CD4-positive, alpha-beta T cell treated with Interleukin-15 for 4 hours (primary cell): ENCODE results near the gene CD96.

Experiments used
- DNase-seq: peaks from one replicate; pipeline ENCODE4 v3.0.0-alpha.2; 2020; ENCODE audit warnings: low spot score

The CD96 gene

DNA sequence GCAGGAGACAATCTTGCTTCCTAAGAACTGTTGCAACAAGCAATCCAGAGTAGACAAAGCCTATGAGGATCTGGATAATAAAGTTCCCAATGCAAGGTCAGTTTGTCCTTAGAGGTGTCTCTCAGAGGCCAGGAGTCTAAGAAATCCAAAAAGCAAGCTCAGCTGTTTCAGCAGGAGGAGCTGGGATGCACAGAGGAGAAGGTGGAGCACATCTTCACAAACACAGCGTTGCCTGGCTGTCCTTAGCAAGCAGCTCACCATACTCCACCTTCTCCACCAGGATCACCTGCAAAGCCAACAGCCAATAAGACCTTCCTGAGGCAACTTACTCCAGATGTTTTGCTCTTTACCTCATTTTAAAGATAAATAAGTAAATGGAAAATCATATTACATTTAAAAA is 52.8 kb downstream of the CD96 start:
- DNase-seq, result no peak

DNA sequence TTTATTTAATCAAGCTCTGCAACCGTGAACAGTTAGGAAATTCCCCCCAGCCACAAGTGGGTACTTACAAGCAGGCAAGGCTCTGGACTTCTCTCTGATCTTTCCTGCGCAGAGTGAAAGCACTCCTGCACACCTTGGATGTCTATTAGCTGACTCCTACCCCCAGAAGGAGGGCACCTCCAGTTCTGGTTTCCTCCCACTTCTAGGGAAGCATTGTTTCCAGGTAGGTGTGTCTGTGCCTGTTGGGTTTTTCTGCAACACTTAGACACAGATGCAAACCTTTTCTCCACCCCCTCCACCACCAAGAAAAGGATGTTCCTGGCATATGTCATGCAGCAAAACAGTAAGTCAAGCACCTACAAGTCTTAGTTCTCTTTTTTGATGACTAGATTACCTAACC is 53.2 kb downstream of the CD96 start, which contains the start of gene ZBED2:
Gene ZBED2 (minus strand): TSS at position 115 of the 400 bp plus-strand sequence. CDS start 1,145 bp downstream, outside the sequence.
- DNase-seq, result no peak

DNA sequence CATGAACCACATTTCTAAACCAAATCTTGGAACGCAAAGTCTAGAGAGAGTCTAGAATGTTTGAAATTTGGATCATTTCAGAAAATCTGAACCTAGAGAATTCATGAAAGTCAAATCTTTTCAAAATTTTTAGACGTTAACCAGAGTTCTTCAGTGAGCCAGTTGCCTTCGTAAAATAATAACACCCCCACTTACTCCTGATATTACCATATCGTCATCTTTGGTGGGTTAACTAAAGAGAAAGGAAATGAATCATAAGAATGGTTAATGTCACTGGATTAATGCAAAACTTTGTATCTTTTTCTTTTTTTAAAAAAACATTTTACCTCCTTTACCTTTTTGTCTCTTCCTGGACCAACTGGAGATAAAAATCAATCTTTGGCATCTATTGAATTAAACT is 54.3 kb downstream of the CD96 start:
- DNase-seq, result no peak

DNA sequence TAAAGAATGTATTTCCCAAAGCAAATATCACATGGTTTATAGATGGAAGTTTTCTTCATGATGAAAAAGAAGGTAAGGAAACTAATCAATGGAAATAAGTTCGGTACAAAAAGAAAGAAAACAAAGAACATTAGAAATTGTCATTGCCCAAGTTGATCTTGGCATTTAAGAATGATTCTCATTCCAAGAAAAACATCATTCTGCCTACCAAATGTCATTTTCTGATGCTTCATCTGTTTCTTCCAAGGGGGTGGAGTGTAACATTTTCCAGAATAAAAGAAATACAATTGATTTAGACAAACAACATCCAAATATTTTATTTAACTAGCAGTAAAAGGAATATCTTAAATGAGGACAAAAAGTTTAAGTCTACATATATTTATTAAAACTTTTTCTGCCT is 56.1 kb downstream of the CD96 start:
- DNase-seq, result no peak

DNA sequence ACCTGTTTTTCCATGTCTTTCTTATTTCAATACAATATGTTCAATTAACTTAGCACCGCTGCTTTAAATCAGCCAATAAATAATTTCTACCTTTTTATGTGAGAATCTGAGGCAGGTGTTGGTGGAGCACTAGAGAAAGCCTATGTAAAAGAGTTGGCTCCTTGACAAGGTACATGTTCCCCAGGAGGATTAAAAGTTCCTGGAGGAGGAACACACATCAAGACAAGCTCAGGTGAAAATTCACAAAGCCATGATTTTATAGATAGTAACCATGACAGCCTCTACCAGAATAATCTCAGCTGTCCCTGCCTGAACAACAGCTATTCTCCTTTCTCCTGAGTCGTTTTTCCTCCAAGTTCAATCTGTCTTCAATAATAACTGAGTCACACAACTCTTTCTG is 56.6 kb downstream of the CD96 start:
- DNase-seq, result no peak

DNA sequence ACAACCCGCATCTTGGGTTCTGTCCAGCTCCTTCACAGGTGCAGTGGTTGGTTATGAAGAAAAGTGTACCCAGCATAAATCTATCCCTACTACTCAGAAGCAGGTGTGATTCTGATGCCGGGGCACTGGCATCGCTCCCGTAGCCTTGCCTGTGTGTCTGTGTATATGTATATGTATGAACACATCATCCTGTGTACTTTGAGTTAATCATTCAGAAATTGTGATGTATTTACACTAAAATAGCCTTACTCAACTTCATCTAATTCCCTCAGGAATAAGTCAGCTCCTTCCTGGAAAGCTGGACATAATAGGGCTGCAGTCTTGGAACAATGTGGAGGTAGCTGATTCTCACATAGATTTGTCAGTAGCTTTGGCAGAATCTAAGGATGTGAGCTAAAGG is 59.8 kb downstream of the CD96 start:
- no peak for DNase-seq

DNA sequence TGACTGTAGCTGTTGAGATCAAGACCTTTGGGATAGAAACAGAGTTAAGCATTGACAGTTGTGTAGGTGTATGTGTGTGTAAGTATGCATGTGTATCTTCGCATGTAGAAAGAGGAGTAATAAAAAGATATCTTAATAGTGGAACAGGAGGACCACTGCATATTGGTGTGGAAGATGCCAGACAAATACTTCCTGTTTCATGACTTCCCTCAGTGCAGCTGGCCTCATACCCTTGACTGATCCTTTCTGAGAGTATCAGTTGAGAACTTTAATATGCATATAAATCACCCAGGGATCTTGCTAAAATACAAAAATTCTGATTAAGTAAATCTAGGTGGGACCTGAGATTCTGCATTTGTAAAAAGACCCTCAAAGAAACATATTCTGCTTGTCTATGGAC is 61.7 kb downstream of the CD96 start:
- DNase-seq, result no peak

DNA sequence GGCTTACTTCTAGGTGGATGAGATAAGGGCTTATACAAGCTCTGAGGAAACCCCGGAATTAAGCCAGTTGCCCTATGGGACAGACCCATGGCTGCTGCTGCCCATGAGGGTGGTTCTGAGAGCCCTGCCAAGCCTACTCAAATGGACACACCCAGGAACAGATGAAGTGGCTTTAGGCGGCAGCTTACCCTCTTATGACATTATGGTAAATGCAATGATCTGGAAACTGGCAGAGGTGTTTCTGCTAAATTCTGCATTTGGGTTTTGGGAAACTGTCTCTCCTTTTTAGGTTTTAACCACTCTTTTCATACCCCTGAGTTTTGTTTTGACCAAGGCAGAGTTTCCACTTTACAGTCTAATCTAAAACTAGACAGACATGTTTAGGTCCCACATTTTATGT is 62.1 kb downstream of the CD96 start:
- no peak for DNase-seq

DNA sequence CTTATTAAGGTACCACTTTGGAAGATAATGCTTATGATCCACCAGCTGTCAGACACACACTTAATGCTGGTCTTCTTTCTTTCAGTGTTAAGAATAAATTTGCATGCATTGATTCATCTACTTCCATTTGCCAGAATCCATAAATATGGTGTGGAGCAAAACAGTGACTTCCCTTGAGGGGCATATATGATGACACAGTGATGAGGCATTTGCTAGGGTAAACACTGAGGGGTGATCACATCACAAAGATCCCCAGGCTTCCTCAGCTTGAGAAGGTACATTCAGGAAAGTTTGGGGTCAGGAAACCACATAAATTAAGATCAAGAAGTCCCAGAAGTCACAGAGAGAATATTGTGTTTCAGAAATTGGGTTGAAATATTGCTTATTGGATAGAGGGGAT is 63.0 kb downstream of the CD96 start:
- no peak for DNase-seq

DNA sequence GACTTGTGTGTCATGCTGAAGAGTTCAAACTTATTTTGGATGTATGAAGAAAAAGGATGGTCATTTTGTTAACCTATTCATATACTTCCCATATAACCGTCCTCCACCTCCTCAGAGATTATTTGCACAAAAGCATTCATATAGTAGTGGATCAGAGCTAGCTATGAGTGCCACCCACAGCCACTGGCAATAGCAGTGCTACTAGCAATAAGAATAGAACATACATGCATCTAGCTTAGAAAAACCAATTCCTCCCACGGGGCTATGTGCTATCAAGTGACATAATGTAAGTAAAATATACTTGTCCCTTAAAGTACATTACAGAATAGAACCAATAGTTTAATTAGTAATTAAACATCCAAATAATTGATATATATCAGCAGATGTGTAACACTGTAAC is 63.5 kb downstream of the CD96 start:
- DNase-seq, result no peak

DNA sequence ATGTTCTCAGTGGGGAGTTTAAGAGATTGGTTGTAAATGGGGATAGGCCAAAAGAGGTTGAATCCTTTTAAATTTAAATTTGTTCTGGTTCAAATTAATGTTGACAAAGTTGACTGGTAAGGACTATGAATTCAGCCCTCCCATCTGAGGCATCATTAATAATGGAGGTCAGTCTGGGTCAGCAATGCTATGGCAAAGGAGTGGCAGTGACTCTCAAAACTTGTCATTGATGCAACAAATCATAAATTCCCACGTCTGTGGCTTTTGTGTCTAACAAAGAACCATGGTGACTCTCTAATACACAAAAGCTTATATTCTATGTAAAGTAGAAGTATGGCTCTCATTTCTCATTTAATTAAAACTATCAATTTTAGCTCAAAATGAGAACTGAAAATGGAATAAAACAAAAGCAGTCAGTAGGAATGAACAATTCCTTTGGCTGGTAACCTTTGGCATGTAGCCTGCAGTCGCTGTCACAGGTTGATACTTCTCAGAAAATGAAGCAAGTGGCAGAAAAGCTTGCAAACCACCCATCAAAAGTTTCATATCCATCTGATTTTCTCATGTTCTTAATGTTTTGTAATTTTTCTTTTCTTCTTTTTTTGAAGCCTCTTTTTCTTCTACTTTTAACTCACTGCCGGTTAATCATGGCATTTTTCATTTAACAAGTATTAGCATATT is 65.4 kb downstream of the CD96 start:
- DNase-seq, result no peak

DNA sequence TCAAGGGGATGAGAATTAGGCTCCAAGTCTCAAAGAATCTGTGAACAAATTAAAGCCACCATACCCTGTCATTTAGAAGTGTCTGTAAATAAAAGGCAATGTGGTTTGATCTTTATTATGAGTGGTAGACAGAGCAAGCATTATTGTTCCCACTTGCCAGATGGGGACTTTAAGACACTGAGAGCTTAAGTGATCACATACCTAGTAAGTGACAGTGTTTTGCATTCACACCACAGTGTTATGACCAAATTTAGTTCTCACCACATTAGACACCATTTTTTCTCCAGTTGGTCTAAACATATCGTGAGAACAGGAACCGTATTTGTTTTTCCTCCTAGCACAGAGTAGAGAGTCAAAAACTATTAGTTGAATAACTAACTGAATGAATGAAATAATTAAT is 66.4 kb downstream of the CD96 start:
- peak; percentile 34 for DNase-seq

DNA sequence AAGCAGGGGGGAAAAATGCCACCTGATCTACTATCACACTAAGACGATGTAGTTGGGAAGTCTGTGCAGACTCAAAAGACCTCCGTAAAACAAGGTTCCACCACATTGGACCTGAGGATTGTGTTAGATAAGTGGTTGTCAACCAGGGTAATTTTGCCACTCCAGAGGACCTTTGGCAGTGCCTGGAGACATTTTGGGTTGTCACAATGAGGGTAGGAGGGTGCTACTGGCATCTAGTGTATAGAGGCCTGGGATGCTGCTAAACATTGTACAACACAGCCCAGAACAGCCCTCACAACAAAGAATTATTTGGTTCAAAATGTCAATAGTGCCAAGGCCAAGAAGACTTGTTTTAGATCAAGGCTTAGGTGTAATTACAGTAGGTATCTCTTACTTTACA is 67.7 kb downstream of the CD96 start:
- no peak for DNase-seq

DNA sequence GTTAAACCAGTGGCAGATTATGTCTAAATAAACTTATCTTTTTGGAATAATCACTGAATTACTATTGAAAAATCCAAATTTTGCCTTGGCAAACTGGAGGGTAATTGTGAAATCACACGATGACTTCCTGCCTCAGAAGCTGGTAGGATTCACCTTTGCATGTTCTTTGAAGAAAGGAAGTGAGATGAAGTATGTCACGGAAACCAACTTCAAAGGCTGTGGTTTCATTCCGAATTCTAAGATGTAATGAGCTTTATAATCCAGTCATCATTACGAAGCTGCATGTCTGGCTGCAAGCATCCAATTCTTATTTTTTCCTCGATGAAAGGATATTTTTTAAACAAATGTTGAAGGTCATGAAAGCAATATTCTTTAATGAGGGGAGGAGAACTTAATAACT is 68.2 kb downstream of the CD96 start:
- DNase-seq, result peak; percentile 80

DNA sequence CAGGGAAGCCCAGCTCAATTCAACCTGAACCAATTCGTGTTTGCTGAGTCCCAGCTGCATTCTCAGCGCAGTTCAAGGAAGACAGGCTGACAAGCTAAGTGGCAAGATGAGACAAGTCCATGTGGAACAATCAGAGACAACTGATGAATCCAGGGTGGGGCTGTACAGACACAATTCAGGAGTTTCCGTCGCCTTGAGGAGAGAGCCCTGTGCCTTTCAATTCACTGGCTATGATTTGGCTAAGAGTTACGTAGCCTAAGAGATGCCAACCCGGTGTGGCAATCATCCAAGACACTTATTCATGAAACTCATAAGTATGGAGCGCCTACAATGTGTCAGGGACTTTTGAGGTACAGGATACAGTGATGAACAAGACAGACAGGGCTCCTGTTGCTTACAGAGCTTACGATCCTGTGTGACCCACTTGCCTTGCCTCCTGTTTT is 68.6 kb downstream of the CD96 start:
- no peak for DNase-seq

DNA sequence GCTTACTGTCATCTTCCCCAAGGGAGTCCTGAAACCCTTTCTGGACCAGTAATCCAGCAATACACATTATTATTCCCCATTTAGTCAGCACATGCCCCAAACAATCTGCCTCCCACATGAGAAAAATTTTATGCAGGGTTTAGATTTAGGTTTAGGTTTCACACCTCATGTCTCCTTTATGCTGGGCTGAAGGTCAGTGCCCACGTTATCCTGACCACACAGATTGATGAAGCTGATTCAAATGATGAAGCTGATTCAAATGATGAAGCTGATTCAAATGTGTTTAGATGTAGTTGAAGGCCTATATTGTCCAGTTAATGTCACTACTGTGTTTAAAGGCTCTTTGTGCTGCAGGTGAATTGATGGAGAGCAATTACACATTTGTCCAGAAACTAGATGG is 71.3 kb downstream of the CD96 start:
- no peak for DNase-seq

DNA sequence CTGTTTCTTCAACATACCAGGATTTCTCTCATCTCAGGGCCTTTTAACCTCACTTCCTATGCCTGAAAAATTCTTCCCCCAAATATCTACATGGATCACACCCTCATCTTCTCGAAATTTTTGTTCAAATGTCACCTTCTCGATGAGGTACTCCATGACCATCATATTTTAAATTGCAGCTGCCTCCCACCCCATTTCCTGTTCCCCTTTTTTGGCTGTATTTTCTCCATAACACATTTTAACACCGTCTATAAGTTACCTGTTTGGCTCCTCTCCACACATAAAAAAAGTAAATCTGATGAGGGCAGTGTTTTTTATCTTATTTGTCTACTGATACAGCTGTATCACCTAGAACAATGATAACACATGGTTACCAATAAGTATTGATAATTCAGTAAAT is 73.9 kb downstream of the CD96 start:
- DNase-seq, result no peak

DNA sequence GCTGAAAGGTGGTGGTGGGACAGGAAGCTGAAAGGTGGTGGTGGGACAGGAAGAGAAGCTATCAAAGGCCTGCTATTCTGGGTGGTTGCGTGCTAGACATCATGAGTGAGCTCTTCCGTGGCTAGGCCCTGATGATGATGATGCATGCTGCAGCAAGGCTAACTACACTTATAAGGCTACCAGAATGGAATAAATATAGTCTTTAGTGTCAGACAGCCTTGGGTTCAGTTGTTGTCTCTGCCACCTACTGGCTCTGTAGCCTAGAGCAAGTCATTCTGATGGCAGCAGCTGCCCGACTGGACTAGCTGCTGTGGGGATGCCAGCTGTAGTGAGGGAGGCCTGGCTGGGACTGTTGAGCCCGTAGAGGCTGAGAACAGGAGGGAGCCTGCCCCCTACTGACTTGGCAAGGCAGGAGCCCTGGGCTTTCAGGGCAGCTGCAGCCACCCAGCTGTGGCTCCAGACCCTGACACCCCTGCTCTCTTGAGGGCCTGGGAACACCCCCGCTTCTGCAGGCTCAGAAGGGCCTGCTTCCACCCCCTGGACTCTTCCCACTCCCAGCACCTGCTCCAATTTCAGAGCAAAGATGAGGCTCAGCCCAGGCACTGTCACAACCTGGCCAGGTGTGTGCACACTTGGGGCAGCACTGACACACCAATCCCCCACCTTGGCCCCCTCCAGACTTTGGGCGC is 74.6 kb downstream of the CD96 start:
- peak; percentile 69 for DNase-seq

DNA sequence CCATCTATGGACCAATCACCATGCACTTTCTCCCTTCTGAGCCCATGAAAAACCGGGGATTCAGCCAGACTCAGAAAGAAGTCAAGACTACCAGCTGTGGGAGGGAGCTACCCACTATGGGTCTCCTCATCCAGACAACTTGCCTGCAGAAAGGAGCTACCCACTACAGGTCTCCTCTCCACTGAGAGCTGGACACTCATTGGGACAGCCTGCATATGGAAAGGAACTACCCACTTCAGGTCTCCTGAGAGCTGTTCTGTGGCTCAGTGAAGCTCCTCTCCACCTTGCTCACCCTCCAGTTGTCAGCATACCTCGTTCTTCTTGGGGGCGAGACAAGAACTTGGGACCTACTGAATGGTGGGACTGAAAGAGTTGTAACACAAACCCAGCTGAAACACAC is 75.4 kb downstream of the CD96 start:
- DNase-seq, result no peak

DNA sequence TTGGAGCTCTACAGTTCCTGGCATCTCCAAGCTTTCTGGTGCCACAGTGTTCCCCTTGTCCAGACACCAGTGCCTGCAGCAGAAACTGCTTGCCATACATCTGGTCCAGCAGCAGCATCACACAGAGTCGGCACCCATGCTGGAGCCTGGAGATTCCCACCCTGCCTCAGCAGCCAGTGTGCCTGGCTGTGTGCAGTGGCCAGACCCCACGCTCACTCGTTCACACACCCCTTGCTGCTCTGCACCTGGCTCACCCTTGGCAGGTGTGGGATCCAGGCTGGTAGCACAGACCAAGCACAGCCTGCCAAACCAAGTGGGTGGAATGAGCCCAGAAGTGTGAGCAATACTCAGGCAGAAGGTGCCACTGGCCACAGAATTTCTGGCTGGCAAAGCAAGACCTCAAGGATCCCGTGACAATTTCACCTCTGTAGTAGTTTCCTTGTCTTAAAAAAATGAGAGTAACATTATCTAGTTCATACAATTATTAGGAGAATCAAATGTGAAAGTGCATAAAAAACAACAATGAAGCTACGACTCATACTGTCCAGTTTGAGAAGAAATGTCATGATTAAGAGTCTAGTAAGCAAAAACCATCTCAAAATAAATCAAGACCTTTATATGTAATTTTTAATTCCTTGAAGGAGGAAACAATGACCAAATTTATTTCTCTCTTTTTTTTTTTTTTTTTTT is 76.1 kb downstream of the CD96 start:
- DNase-seq, result no peak

DNA sequence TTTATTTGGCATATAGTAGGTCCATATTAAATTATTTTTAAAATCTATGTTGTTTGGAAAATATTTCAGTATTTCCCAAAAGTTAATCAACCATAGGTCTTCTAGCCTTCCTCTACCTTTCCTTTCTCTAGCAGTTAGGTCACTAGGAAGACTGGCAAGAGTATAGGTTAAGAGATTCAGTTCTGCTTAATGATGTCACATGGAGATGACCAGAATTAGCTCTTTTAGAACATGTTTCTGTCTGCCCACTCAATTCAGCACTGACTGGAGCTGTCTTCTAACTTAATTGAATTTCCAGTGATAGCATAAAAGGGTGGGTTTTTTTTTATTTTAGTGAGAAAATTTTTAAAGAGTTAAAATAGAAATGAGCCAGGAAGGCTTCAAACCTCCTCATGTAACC is 76.9 kb downstream of the CD96 start:
- DNase-seq, result no peak

DNA sequence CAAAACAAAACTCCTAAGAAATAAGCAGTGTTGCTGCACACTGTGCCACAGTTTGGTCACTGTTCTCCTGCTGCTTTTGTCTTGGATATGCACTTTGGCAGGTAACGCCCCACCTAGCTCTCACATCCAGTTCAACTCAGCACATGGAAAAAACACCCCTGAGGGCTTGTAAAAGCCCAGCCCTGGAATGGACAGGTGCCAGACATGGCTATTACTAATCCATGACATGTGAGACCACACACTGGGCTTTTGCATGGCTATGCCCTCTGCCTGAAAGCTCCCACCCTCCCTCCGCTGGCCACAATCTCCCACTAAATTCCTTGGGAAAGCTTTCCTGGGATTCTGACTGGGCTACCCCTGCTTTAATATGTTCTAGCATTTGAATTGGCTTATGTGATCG is 77.8 kb downstream of the CD96 start:
- no peak for DNase-seq

DNA sequence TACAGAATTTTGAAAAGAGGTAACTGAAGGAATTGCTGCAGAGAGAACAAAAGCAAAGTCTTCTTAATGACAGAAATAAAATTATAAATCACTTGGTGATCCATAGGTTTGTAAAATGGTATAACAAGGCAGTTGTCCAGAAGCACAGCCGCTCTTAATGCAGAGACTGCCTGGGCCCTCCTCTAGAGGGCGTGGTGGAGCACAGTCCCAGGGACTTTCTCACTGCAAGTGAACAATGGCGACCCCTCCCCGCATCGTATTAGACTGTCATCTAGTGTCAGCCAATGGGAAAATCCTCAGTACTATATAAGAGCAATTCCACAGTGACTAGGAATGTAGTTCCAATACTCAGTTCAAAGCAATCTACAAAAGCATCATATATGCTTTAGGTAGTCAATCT is 79.5 kb downstream of the CD96 start:
- DNase-seq, result peak; percentile 20
